Thyroid gland (tissue), 4 donors: ENCODE measurements around the gene RBBP4. TPM values are rescaled to one million over a fixed set of nuclear protein-coding genes. Genes with fewer than 3 reads are reported as not detected.

Experiments
- DNase-seq, 2 donors: peaks; one replicate each; pipeline ENCODE4 v3.0.0-alpha.2; 2019
- H3K27ac ChIP-seq, 3 donors: fragments of 200-600 bp; sonication (generic); 1 replicate in 2 of 3; 2 replicates in 1 of 3; pipeline ENCODE4 v1.5.1; 2016 to 2019; ENCODE audit warnings: mild to moderate bottlenecking in 1 of 3, moderate library complexity in 1 of 3
- H3K27me3 ChIP-seq: fragments of 200-600 bp; sonication (generic); one replicate; pipeline ENCODE4 v1.5.1; 2019
- H3K36me3 ChIP-seq, 2 donors: fragments of 200-600 bp; sonication (generic); one replicate each; pipeline ENCODE4 v1.5.1; 2016 to 2019
- H3K4me1 ChIP-seq, 2 donors: fragments of 200-600 bp; sonication (generic); one replicate each; pipeline ENCODE4 v1.5.1; 2017 to 2019
- H3K4me3 ChIP-seq, 3 donors: fragments of 200-600 bp; sonication (generic); replicated peaks in 1 of 3; 1 replicate in 2 of 3; 2 replicates in 1 of 3; pipeline ENCODE4 v1.5.1; 2016; ENCODE audit warnings: mild to moderate bottlenecking in 1 of 3
- H3K9me3 ChIP-seq: fragments of 200-600 bp; sonication (generic); one replicate; pipeline ENCODE4 v1.5.1; 2017
- POLR2A ChIP-seq, 2 donors: fragments of 450-650 bp; IDR thresholded peaks; one replicate each; pipeline ENCODE4 v1.6.1; 2017; ENCODE audit warnings: antibody characterized with exemption in 2 of 2, mild to moderate bottlenecking in 2 of 2, moderate library complexity in 1 of 2
- WGBS, 2 donors: methylation state at CpG; one replicate each; pipeline ENCODE4 v1.1.5; 2017; 5-methylcytosine and 5-hydroxymethylcytosine counted together
- intact Hi-C: fragments of 100-400 bp; cut with DNase I; formaldehyde crosslinking; loops from one replicate; pipeline ENCODE4 v1.15.1; 2023
- total RNA-seq, 4 donors: library from RNA; depleted of rRNA; stranded (reverse); fragments of >200 nt; gene quantifications; one replicate each; pipeline ENCODE4 v1.2.3, GENCODE V29; 2016
- TF ChIP-seq, protein P1 (sequence below), 6 experiments: fragments of 200-600 bp in 3 of 6; fragments of 450-650 bp in 3 of 6; sonication (generic) in 3 of 6; IDR thresholded peaks; one replicate each; pipeline ENCODE4 v1.5.1; 2016 to 2019; ENCODE audit warnings: antibody characterized with exemption in 6 of 6, mild to moderate bottlenecking in 2 of 6, inconsistent platforms in 1 of 6, moderate library complexity in 1 of 6

RBBP4 gene
- total RNA-seq, 4 donors from 2014 or later, result 100 to 172 (median 138) TPM

DNA sequence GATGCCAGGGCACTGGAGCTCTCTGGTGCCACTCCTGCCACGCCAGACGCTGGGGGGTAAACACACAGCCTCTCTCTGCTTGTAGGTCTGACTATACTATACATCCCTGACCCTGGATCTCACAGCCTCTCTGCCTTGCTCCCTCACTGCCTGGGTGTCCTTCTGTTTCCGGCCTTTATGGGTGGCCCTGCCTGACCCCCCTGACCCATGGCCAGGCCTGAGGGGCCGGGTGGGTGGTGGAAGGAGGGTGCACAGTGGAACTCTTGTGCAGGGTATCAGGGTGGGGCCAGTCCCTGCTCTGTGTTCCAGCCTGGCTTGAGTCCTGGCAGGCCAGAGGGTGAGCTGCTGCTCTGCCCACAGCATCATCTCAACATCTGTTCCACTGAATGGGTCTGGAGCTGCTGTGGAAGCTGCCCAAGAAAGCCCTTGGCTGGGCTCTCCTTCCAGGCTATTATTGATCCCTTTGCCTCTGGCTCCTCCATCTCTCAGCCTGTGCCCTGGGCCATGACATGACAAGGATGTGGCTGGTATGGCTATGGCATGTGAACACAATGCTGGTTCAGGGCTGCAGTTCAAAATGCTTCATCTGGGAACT is 68.8 kb downstream of the RBBP4 start:
- no peaks in the 10 kb centered on the region for H3K36me3 ChIP-seq
- DNase-seq, result no peak
- H3K4me3 ChIP-seq, result no peak overlapping the region
- intact Hi-C loops, result no loop called here
- no peaks in the 10 kb centered on the region for H3K9me3 ChIP-seq
- no peak overlapping the region for H3K27ac ChIP-seq
- peaks cover 10 to 19% of the 10 kb centered on the region in 2 donors for H3K4me1 ChIP-seq
- no peaks in the 10 kb centered on the region for H3K27me3 ChIP-seq
- 89% methylated on average over 4 of the region's 4 CpGs; no CpG with 5 or more reads in 1 of the 2 donors for WGBS, 2 donors
- TF ChIP-seq, protein P1, sequence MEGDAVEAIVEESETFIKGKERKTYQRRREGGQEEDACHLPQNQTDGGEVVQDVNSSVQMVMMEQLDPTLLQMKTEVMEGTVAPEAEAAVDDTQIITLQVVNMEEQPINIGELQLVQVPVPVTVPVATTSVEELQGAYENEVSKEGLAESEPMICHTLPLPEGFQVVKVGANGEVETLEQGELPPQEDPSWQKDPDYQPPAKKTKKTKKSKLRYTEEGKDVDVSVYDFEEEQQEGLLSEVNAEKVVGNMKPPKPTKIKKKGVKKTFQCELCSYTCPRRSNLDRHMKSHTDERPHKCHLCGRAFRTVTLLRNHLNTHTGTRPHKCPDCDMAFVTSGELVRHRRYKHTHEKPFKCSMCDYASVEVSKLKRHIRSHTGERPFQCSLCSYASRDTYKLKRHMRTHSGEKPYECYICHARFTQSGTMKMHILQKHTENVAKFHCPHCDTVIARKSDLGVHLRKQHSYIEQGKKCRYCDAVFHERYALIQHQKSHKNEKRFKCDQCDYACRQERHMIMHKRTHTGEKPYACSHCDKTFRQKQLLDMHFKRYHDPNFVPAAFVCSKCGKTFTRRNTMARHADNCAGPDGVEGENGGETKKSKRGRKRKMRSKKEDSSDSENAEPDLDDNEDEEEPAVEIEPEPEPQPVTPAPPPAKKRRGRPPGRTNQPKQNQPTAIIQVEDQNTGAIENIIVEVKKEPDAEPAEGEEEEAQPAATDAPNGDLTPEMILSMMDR (IDR thresholded peaks at IDR 0.05), result no peak
- TF ChIP-seq POLR2A (IDR thresholded peaks at IDR 0.05), result no peak

DNA sequence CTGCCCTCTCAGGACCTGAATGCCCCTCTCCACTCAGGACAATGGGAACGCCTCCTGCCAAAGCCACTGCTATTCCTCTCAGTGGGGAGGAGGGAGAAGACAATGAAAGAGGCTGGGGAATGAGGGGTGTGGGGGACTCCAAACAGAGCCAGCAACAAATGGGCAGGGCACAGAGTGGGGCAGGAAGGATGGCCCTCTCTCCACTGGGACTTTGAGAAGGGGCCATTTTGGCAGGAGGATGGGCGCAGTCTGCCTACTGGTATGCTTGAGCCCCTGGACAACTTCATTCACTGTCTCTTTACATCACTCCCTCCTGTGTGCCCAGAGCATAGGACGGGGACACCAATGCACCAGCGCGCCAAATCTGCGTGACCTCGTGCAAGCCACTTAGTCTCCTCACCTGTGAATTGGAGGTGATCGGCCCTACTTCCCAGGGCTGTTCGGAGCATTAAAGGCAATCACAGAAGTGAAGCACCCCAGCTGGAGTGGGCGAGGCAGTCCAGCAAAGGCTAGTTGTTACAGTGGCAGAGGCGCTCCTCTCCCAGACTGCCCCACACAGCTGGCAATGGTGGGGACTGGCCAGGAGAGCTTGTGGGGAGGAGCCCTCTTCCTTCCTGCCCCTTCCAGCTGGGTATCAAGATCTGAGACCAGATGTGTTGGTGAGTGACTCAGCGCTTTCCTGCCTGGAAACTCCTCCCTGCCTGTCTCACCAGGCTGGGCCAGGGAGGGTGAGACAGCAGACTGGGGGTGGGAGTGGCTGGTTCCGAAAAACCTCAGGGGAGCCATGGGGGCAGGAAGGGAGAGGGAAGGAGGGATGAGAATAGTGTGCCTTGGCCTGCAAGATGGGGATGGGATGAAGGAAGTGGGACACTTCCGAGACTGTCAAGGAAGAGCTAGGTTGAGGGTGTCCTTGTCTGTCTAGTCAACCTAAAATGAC is 73.9 kb downstream of the RBBP4 start:
- peak overlapping the region in 1 of 3 donors; percentile 13 for H3K27ac ChIP-seq
- TF ChIP-seq POLR2A (IDR thresholded peaks at IDR 0.05), result no peak
- TF ChIP-seq, protein P1 (IDR thresholded peaks at IDR 0.05), result no peak
- intact Hi-C loops, result no loop called here
- DNase-seq, result peak; percentile 43 to 57
- no peaks in the 10 kb centered on the region for H3K27me3 ChIP-seq
- no peaks in the 10 kb centered on the region for H3K9me3 ChIP-seq
- WGBS, 2 donors, result 59 to 63% methylated on average over 13 of the region's 14 CpGs
- H3K4me1 ChIP-seq, result peaks cover 0 to 13% of the 10 kb centered on the region in 2 donors
- no peak overlapping the region for H3K4me3 ChIP-seq
- no peaks in the 10 kb centered on the region for H3K36me3 ChIP-seq

DNA sequence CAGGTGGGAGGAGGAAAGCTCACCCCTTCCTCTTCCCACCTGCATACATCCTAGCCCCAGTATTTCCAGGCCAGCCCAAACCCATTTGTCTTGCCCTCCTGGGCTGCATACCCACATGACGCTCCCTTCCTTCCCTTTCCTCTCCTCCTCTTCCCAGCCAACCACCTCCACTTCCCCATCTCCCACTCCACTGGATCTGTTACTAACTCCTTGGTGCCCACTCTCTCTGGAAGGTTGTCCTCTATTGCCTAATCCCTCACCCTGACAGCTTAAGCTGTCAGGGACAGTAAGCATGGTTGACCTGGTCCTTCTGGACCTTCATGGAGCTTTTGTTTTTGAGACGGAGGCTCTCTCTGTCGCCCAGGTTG is 74.6 kb downstream of the RBBP4 start:
- H3K9me3 ChIP-seq, result no peaks in the 10 kb centered on the region
- no peaks in the 10 kb centered on the region for H3K36me3 ChIP-seq
- no peaks in the 10 kb centered on the region for H3K27me3 ChIP-seq
- H3K4me1 ChIP-seq, result peaks cover 0 to 13% of the 10 kb centered on the region in 2 donors
- 88 to 92% methylated on average over 3 of the region's 3 CpGs for WGBS, 2 donors
- no peak for TF ChIP-seq POLR2A (IDR thresholded peaks at IDR 0.05)
- TF ChIP-seq, protein P1 (IDR thresholded peaks at IDR 0.05), result no peak
- no peak for DNase-seq
- intact Hi-C loops, result no loop called here
- H3K4me3 ChIP-seq, result no peak overlapping the region
- H3K27ac ChIP-seq, result peak overlapping the region in 1 of 3 donors; percentile 13

DNA sequence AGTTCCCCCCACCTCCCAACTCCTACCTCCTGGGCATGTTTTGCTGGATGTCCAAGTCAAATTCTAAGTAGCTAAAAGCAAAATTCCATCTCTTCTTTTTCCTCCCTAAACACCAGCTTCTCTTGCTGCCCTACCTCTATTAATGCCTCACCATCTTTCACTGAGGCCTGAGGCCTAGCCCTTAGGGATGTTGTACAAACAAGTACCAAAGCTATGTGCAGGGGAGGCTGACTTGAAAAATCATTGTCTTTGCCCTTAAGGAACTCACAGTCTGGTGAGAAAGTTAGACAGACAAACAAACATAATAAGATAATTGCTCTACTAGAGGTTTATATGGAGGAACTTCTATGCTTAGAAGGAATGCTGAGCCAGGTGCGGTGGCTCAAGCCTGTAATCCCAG is 76.9 kb downstream of the RBBP4 start:
- no peaks in the 10 kb centered on the region for H3K36me3 ChIP-seq
- TF ChIP-seq, protein P1 (IDR thresholded peaks at IDR 0.05), result no peak
- TF ChIP-seq POLR2A (IDR thresholded peaks at IDR 0.05), result no peak
- DNase-seq, result no peak
- H3K27me3 ChIP-seq, result no peaks in the 10 kb centered on the region
- no peak overlapping the region for H3K27ac ChIP-seq
- H3K4me1 ChIP-seq, result peaks cover 0 to 13% of the 10 kb centered on the region in 2 donors
- no peaks in the 10 kb centered on the region for H3K9me3 ChIP-seq
- no peak overlapping the region for H3K4me3 ChIP-seq
- intact Hi-C loops, result no loop called here
- WGBS, 2 donors, result 96 to 100% methylated on average over 1 of the region's 1 CpG
